ENCODE results near the gene IER5L. TPM values are rescaled to one million over a fixed set of nuclear protein-coding genes. Genes with fewer than 3 reads are reported as not detected.

IER5L gene
- total RNA-seq = 10 to 100 TPM; 10.9 to 16.1 (median 12.6) TPM

GRCh38 chr9:129177791-129178567 lies at the start of gene IER5L:
Gene IER5L (minus strand): TSS chr9:129178261. CDS start chr9:129178052, 209 bp downstream.
- peak within 1 kb of the TSS; percentile 90 for H3K4me3 ChIP-seq (ENCODE audit: low read depth, poor library complexity, severe bottlenecking)
- 0% methylated on average over 3 to 30 of the region's 90 CpGs for WGBS, 2 donors
- intact Hi-C loops (cut with DNase I; ENCODE audit: low total_unique reads) = loop anchor here (10.0 kb wide), 1 partner anchor 427 kb away; no protein-coding TSS in a partner anchor
- peak; percentile 95 to 99 for DNase-seq (ENCODE audit: low spot score in 2 of 2)
- TF ChIP-seq POLR2A (IDR thresholded peaks at IDR 0.05) = peak in 1 of 2 donors; percentile 93
- TF ChIP-seq, protein P1, sequence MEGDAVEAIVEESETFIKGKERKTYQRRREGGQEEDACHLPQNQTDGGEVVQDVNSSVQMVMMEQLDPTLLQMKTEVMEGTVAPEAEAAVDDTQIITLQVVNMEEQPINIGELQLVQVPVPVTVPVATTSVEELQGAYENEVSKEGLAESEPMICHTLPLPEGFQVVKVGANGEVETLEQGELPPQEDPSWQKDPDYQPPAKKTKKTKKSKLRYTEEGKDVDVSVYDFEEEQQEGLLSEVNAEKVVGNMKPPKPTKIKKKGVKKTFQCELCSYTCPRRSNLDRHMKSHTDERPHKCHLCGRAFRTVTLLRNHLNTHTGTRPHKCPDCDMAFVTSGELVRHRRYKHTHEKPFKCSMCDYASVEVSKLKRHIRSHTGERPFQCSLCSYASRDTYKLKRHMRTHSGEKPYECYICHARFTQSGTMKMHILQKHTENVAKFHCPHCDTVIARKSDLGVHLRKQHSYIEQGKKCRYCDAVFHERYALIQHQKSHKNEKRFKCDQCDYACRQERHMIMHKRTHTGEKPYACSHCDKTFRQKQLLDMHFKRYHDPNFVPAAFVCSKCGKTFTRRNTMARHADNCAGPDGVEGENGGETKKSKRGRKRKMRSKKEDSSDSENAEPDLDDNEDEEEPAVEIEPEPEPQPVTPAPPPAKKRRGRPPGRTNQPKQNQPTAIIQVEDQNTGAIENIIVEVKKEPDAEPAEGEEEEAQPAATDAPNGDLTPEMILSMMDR (IDR thresholded peaks at IDR 0.05) = no peak

DNA sequence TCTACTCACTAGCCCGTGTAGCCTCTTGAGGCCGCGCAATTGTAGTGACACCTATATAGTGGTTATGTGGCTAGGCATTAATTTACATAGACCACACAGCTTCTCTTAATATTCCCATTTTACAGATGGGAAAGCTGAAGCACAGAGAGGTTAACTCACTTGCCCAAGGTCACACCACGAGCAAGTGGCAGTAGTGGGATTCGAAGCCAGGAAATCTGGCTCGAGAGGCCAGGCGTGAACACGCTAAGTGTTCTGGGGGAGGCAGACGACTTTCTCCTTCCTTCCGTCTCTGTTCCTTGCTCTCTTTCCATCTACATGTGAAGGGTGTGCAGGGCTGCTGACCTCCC lies 49.8 kb upstream of the IER5L start:
- H3K4me3 ChIP-seq (ENCODE audit: low read depth, poor library complexity, severe bottlenecking) = no peak overlapping the region
- no peak for TF ChIP-seq POLR2A (IDR thresholded peaks at IDR 0.05)
- TF ChIP-seq, protein P1 (IDR thresholded peaks at IDR 0.05) = no peak
- WGBS, 2 donors = 89 to 93% methylated on average over 10 of the region's 10 CpGs
- no peak for DNase-seq (ENCODE audit: low spot score in 2 of 2)
- intact Hi-C loops (cut with DNase I; ENCODE audit: low total_unique reads) = no loop called here

DNA sequence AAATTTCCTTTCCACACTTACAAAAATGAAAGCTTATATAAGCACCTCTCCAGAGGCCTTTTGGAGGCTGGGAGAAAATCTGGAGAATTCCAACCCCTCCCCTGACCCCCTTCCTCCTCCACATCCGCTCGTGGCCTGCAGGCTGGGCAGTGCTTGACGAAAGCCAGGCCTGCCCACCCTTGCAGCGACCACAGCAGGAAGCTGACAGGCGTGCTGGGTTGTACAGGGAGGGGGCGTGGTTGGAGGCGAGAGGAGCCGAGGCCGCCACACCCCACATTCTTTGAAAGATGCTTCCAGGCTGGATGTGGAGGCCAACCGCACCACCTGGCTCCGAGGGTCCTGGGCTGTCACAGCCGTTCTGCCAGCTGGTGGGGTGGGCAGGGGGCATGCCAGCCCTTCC lies 47.8 kb upstream of the IER5L start:
- intact Hi-C loops (cut with DNase I; ENCODE audit: low total_unique reads) = no loop called here
- 11 to 19% methylated on average over 12 of the region's 12 CpGs for WGBS, 2 donors
- no peak overlapping the region for H3K4me3 ChIP-seq (ENCODE audit: low read depth, poor library complexity, severe bottlenecking)
- no peak for DNase-seq (ENCODE audit: low spot score in 2 of 2)
- no peak for TF ChIP-seq POLR2A (IDR thresholded peaks at IDR 0.05)
- TF ChIP-seq, protein P1 (IDR thresholded peaks at IDR 0.05) = no peak

DNA sequence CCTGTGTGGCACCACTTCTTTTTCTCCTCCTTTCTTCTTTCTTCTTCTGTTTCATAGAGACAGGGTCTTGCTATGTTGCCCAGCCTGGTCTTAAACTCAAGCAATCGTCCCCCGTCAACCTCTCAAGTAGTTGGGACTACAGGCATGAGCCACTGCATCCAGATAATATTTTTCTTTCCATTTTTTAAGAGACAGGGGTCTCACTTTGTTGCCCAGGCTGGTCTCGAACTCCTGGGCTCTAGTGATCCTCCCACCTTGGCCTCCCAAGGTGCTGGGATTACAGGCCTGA lies 47.4 kb upstream of the IER5L start:
- TF ChIP-seq, protein P1 (IDR thresholded peaks at IDR 0.05) = no peak
- no peak for TF ChIP-seq POLR2A (IDR thresholded peaks at IDR 0.05)
- 84 to 86% methylated on average over 3 of the region's 3 CpGs for WGBS, 2 donors
- no peak overlapping the region for H3K4me3 ChIP-seq (ENCODE audit: low read depth, poor library complexity, severe bottlenecking)
- intact Hi-C loops (cut with DNase I; ENCODE audit: low total_unique reads) = no loop called here
- DNase-seq (ENCODE audit: low spot score in 2 of 2) = no peak

DNA sequence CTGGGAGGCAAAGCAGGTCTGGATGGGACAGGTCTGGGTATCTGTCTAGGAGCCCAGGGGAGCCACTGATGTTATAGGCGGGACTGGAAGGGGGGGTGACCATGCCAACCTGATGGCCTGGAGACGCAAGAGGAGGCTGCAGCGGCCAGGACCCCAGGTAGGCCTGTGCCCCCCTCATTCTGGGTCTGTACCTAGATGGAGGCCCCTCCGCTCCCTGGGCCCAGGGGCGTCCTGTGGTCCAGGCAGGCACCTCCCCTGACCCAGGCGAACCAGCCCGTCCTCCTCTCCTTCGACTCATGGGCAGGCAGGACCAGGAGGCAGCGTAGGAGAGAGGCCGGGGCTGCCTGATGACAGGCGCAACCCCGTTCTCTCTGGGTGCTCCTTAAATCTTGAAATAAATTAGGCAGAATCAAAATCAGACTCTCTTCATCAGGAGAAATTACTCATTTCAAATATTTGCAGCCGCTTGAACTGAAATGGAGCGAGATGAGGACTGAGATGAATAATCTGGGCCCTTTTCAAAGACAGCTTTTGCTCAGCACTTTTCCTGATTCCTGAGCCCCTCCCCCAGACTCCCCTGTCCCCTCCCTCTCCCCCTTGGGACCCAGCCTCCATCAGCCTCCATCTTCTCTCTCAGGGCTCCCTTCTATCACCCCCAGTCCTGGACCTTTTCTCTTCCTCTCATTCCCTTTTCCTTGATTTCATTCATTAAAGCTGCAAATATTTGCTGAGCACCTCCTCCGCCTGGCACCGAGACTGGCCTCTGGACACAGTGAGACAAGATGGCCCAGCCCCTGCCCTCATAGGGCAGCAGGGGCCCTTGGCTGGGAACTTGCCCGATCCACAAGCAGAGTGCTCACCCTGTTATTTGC lies 46.8 kb upstream of the IER5L start:
- TF ChIP-seq POLR2A (IDR thresholded peaks at IDR 0.05) = no peak
- TF ChIP-seq, protein P1 (IDR thresholded peaks at IDR 0.05) = no peak
- H3K4me3 ChIP-seq (ENCODE audit: low read depth, poor library complexity, severe bottlenecking) = no peak overlapping the region
- intact Hi-C loops (cut with DNase I; ENCODE audit: low total_unique reads) = no loop called here
- WGBS, 2 donors = 88 to 90% methylated on average over 16 to 17 of the region's 17 CpGs
- no peak for DNase-seq (ENCODE audit: low spot score in 2 of 2)
